H9 (cell line): ENCODE results near the gene PGBD5. TPM values are rescaled to one million over a fixed set of nuclear protein-coding genes. Genes with fewer than 3 reads are reported as not detected.

Source experiments
- DNase-seq: peaks from one replicate; pipeline ENCODE4 v3.0.0-alpha.2; 2017
- H2AFZ ChIP-seq: one replicate; pipeline ENCODE4 v1.6.1; 2013; ENCODE audit warnings: mild to moderate bottlenecking, low read length, control low read depth, moderate library complexity
- H2AK5ac ChIP-seq: 2 replicates; pipeline ENCODE4 v1.6.1; 2013; ENCODE audit warnings: low read length, control low read depth, mixed read lengths; ENCODE audit not compliant: insufficient read length
- H2BK120ac ChIP-seq: one replicate; pipeline ENCODE4 v1.6.1; 2013; ENCODE audit warnings: low read depth, mild to moderate bottlenecking, low read length, control low read depth, inconsistent platforms; ENCODE audit not compliant: poor library complexity, severe bottlenecking
- H2BK12ac ChIP-seq: 2 replicates; pipeline ENCODE4 v1.6.1; 2013; ENCODE audit warnings: low read length, control low read depth, mixed read lengths, low read depth; ENCODE audit not compliant: insufficient read length
- H2BK15ac ChIP-seq: 2 replicates; pipeline ENCODE4 v1.6.1; 2013; ENCODE audit warnings: low read depth, low read length, control low read depth
- H2BK20ac ChIP-seq: one replicate; pipeline ENCODE4 v1.6.1; 2013; ENCODE audit warnings: low read depth, mild to moderate bottlenecking, low read length, control low read depth, inconsistent platforms; ENCODE audit not compliant: poor library complexity, severe bottlenecking
- H2BK5ac ChIP-seq: 2 replicates; pipeline ENCODE4 v1.6.1; 2013; ENCODE audit warnings: low read length, control low read depth, mixed read lengths; ENCODE audit not compliant: insufficient read length
- H3K14ac ChIP-seq: 2 replicates; pipeline ENCODE4 v1.6.1; 2013; ENCODE audit warnings: low read length, control low read depth; ENCODE audit not compliant: insufficient read depth
- H3K18ac ChIP-seq: 2 replicates; pipeline ENCODE4 v1.6.1; 2013; ENCODE audit warnings: low read depth, mild to moderate bottlenecking, mixed read lengths, low read length, control low read depth; ENCODE audit not compliant: insufficient read length
- H3K23ac ChIP-seq: 2 replicates; pipeline ENCODE4 v1.6.1; 2013; ENCODE audit warnings: low read length, control low read depth, mixed read lengths, low read depth; ENCODE audit not compliant: insufficient read length
- H3K23me2 ChIP-seq: 2 replicates; pipeline ENCODE4 v1.6.1; 2013; ENCODE audit warnings: low read depth, mild to moderate bottlenecking, mixed read lengths, low read length, control low read depth; ENCODE audit not compliant: insufficient read length, poor library complexity, severe bottlenecking
- H3K27ac ChIP-seq: 2 replicates; pipeline ENCODE4 v1.5.1; 2013; ENCODE audit warnings: low read length, control low read depth, mixed read lengths, low read depth; ENCODE audit not compliant: insufficient read length
- H3K27me3 ChIP-seq: 2 replicates; pipeline ENCODE4 v1.6.1; 2013; ENCODE audit warnings: low read length, control low read depth, inconsistent platforms; ENCODE audit not compliant: insufficient read depth
- H3K4ac ChIP-seq: 2 replicates; pipeline ENCODE4 v1.6.1; 2013; ENCODE audit warnings: low read depth, mild to moderate bottlenecking, control low read depth, inconsistent platforms, low read length, moderate library complexity
- H3K4me1 ChIP-seq: 2 replicates; pipeline ENCODE4 v1.6.1; 2013; ENCODE audit warnings: low read length, control low read depth, inconsistent platforms; ENCODE audit not compliant: insufficient read depth
- H3K4me2 ChIP-seq: 2 replicates; pipeline ENCODE4 v1.6.1; 2013; ENCODE audit warnings: low read length, control low read depth, mixed read lengths; ENCODE audit not compliant: insufficient read length, insufficient read depth
- H3K56ac ChIP-seq: 2 replicates; pipeline ENCODE4 v1.6.1; 2013; ENCODE audit warnings: low read depth, mild to moderate bottlenecking, mixed read lengths, low read length, control low read depth; ENCODE audit not compliant: insufficient read length
- H3K79me1 ChIP-seq: 2 replicates; pipeline ENCODE4 v1.6.1; 2013; ENCODE audit warnings: low read depth, mild to moderate bottlenecking, moderate library complexity, low read length, control low read depth, inconsistent platforms; ENCODE audit not compliant: insufficient read depth, poor library complexity, severe bottlenecking
- H3K79me2 ChIP-seq: 2 replicates; pipeline ENCODE4 v1.6.1; 2013; ENCODE audit warnings: low read length, control low read depth, inconsistent platforms; ENCODE audit not compliant: insufficient read depth
- H3K9ac ChIP-seq: 2 replicates; pipeline ENCODE4 v1.6.1; 2013; ENCODE audit warnings: low read length, control low read depth, mixed read lengths; ENCODE audit not compliant: insufficient read length; ENCODE audit errors: extremely low read depth
- H3K9me3 ChIP-seq: one replicate; pipeline ENCODE4 v1.6.1; 2013; ENCODE audit warnings: low read depth, low read length, inconsistent platforms; ENCODE audit not compliant: control insufficient read depth
- H3T11ph ChIP-seq: one replicate; pipeline ENCODE4 v1.6.1; 2013; ENCODE audit warnings: mild to moderate bottlenecking, low read length, control low read depth, inconsistent platforms
- H4K20me1 ChIP-seq: one replicate; pipeline ENCODE4 v1.6.1; 2013; ENCODE audit not compliant: control insufficient read depth, insufficient read length, insufficient read depth
- H4K5ac ChIP-seq: 2 replicates; pipeline ENCODE4 v1.6.1; 2013; ENCODE audit warnings: low read depth, mild to moderate bottlenecking, mixed read lengths, low read length, control low read depth; ENCODE audit not compliant: insufficient read length
- H4K8ac ChIP-seq: replicated peaks from 2 replicates; pipeline ENCODE4 v1.6.1; 2013; ENCODE audit warnings: low read length, control low read depth, mixed read lengths, low read depth; ENCODE audit not compliant: insufficient read length
- H4K91ac ChIP-seq: 2 replicates; pipeline ENCODE4 v1.6.1; 2013; ENCODE audit warnings: low read depth, mild to moderate bottlenecking, moderate library complexity, mixed read lengths, low read length, control low read depth; ENCODE audit not compliant: insufficient read length
- H3K27ac Mint-ChIP-seq, 3 experiments: 2 replicates in 2 of 3; 3 replicates in 1 of 3; pipeline ENCODE4 v1.8.0; 2020 to 2021; ENCODE audit warnings: mixed read lengths in 3 of 3, mild to moderate bottlenecking in 1 of 3, moderate library complexity in 1 of 3
- H3K27me3 Mint-ChIP-seq: 2 replicates; pipeline ENCODE4 v1.8.0; 2021; ENCODE audit warnings: low read depth, mild to moderate bottlenecking, moderate library complexity, mixed read lengths
- H3K36me3 Mint-ChIP-seq, 3 experiments: 2 replicates in 2 of 3; 3 replicates in 1 of 3; pipeline ENCODE4 v1.8.0; 2020 to 2021; ENCODE audit warnings: low read depth in 3 of 3, mixed read lengths in 3 of 3; ENCODE audit not compliant: insufficient read depth in 1 of 3
- H3K4me1 Mint-ChIP-seq, 2 experiments: 2 replicates each; pipeline ENCODE4 v1.8.0; 2020; ENCODE audit warnings: mixed read lengths in 2 of 2
- H3K4me3 Mint-ChIP-seq, 2 experiments: 2 replicates in 1 of 2; 3 replicates in 1 of 2; pipeline ENCODE4 v1.8.0; 2020 to 2021; ENCODE audit warnings: mild to moderate bottlenecking in 2 of 2, mixed read lengths in 2 of 2, moderate library complexity in 1 of 2
- H3K9me3 Mint-ChIP-seq, 2 experiments: 2 replicates in 1 of 2; 3 replicates in 1 of 2; pipeline ENCODE4 v1.8.0; 2020; ENCODE audit warnings: mild to moderate bottlenecking in 2 of 2, mixed read lengths in 2 of 2, moderate library complexity in 1 of 2
- CTCF ChIP-seq: fragments of 200-600 bp; sonication (generic); conservative IDR thresholded peaks from 3 replicates; pipeline ENCODE4 v1.8.0; 2021; ENCODE audit warnings: antibody characterized with exemption, mild to moderate bottlenecking
- WGBS: extraction: QIAGEN DNeasy Blood & Tissue Kit; methylation state at CpG from one replicate; pipeline ENCODE4 v1.1.7; 2013; ENCODE audit warnings: missing lambda C conversion rate, low lambda C conversion rate, mixed read lengths; ENCODE audit not compliant: insufficient read length; ENCODE audit errors: extremely low coverage; 5-methylcytosine and 5-hydroxymethylcytosine counted together
- total RNA-seq: library from RNA; stranded (reverse); gene quantifications from 2 replicates; pipeline ENCODE4 v1.2.1, GENCODE V29; 2021

PGBD5 gene
- total RNA-seq, 1 experiment from 2014 or later: 19.1 TPM

- Mint-ChIP-seq H3K4me1 (peaks cover 24% of the 10 kb centered on the region in 2 experiments), H3K36me3 (peaks cover 0 to 5% (median 5%) of the 10 kb centered on the region in 3 experiments; a peak in 5 of 7 replicates), H3K4me3 (no peak overlapping the region), H3K27me3 (no peaks in the 10 kb centered on the region), H3K9me3 (no peaks in the 10 kb centered on the region), H3K27ac (no peak overlapping the region; a peak in 1 of 7 replicates)
- Histone ChIP-seq H2BK12ac (no peak overlapping the region), H4K8ac (no peak overlapping the region), H3K9ac (no peak overlapping the region), H3K23ac (no peak overlapping the region), H2BK15ac (no peak overlapping the region), H4K91ac (no peak overlapping the region), H4K20me1 (no peaks in the 10 kb centered on the region), H3K79me2 (no peaks in the 10 kb centered on the region), H3K27me3 (no peaks in the 10 kb centered on the region), H3K4me1 (peaks cover 4% of the 10 kb centered on the region; the same call in 1 of the 2 replicates), H3K79me1 (no peaks in the 10 kb centered on the region), H3K18ac (no peak overlapping the region), H2AK5ac (no peak overlapping the region), H3K4ac (no peak overlapping the region), H3K56ac (no peak overlapping the region), H3K27ac (no peak overlapping the region), H3K9me3 (no peaks in the 10 kb centered on the region), H2AFZ (no peak overlapping the region), H3K4me2 (no peak overlapping the region), H3K14ac (no peak overlapping the region), H2BK5ac (no peak overlapping the region), H4K5ac (no peak overlapping the region), H2BK20ac (no peak overlapping the region), H2BK120ac (no peak overlapping the region), H3K23me2 (no peaks in the 10 kb centered on the region), H3T11ph (no peak overlapping the region)
- TF ChIP-seq CTCF: no peak
- no CpG with 5 or more reads among the region's 7 CpGs for WGBS
- no peak for DNase-seq
Observed at GRCh38 chr1:230273141-230273710, 152.9 kb downstream of the PGBD5 start.
